Parathyroid adenoma (tissue), 2 donors: ENCODE results near the gene FRMD5.
"Not testable (repeated sequence)": the region's sequence is repeated elsewhere in the genome, so short reads cannot be mapped to it uniquely, and the experiment has no call there.

Experiments
- H2AFZ ChIP-seq: fragments of 300-600 bp; sonication (generic); one replicate; pipeline ENCODE4 v1.7.0; 2017; ENCODE audit warnings: antibody characterized with exemption, mild to moderate bottlenecking
- H3K27ac ChIP-seq: fragments of 300-600 bp; sonication (generic); one replicate; pipeline ENCODE4 v1.7.0; 2017
- H3K27me3 ChIP-seq: fragments of 300-600 bp; sonication (generic); one replicate; pipeline ENCODE4 v1.7.0; 2017; ENCODE audit warnings: low read length; ENCODE audit not compliant: control insufficient read depth, insufficient read depth
- H3K36me3 ChIP-seq: fragments of 300-600 bp; sonication (generic); one replicate; pipeline ENCODE4 v1.7.0; 2017; ENCODE audit warnings: low read length; ENCODE audit not compliant: control insufficient read depth, insufficient read depth
- H3K4me1 ChIP-seq: fragments of 300-600 bp; sonication (generic); one replicate; pipeline ENCODE4 v1.7.0; 2017; ENCODE audit warnings: control low read depth
- H3K4me2 ChIP-seq: fragments of 300-600 bp; sonication (generic); one replicate; pipeline ENCODE4 v1.7.0; 2017; ENCODE audit warnings: low read length
- H3K4me3 ChIP-seq: fragments of 300-600 bp; sonication (generic); one replicate; pipeline ENCODE4 v1.7.0; 2017; ENCODE audit warnings: low read depth, low read length
- H3K79me2 ChIP-seq: fragments of 300-600 bp; sonication (generic); one replicate; pipeline ENCODE4 v1.7.0; 2017; ENCODE audit warnings: control low read depth
- H3K9ac ChIP-seq: fragments of 300-600 bp; sonication (generic); one replicate; pipeline ENCODE4 v1.7.0; 2017; ENCODE audit warnings: mild to moderate bottlenecking
- H3K9me3 ChIP-seq: fragments of 300-600 bp; sonication (generic); one replicate; pipeline ENCODE4 v1.7.0; 2017; ENCODE audit warnings: low read length; ENCODE audit not compliant: control insufficient read depth
- CTCF ChIP-seq: fragments of 300-600 bp; sonication (generic); IDR thresholded peaks from one replicate; pipeline ENCODE4 v1.7.0; 2017; ENCODE audit warnings: antibody characterized with exemption, mild to moderate bottlenecking
- donor health status: primary hyperparathyroidism.

Gene FRMD5

GRCh38 chr15:43830691-43831275, 364.3 kb downstream of the FRMD5 start:
- not testable (repeated sequence) for H3K9ac ChIP-seq, H3K27me3 ChIP-seq, H3K4me2 ChIP-seq, H3K9me3 ChIP-seq, H2AFZ ChIP-seq, H3K4me1 ChIP-seq, H3K4me3 ChIP-seq, H3K36me3 ChIP-seq, H3K79me2 ChIP-seq, H3K27ac ChIP-seq

- H3K27me3 ChIP-seq, H2AFZ ChIP-seq, H3K36me3 ChIP-seq: not testable (repeated sequence)
Measured at GRCh38 chr15:43829951-43830540, 365.0 kb downstream of the FRMD5 start.

GRCh38 chr15:43828061-43828657, 366.9 kb downstream of the FRMD5 start:
- no peak for TF ChIP-seq CTCF
- Histone ChIP-seq H3K4me3 (no peak overlapping the region), H3K9ac (no peak overlapping the region), H3K4me2 (no peak overlapping the region), H3K79me2 (peaks cover 7% of the 10 kb centered on the region), H3K27ac (no peak overlapping the region), H3K9me3 (no peaks in the 10 kb centered on the region), H3K27me3 (no peaks in the 10 kb centered on the region), H3K36me3 (no peaks in the 10 kb centered on the region), H3K4me1 (no peaks in the 10 kb centered on the region), H2AFZ (peak overlapping the region; percentile 20)

More at GRCh38 chr15:43829951-43830540, 365.0 kb downstream of the FRMD5 start:
- not testable (repeated sequence) for H3K4me1 ChIP-seq, H3K9me3 ChIP-seq, H3K4me3 ChIP-seq, H3K4me2 ChIP-seq, H3K27ac ChIP-seq, H3K79me2 ChIP-seq, H3K9ac ChIP-seq

GRCh38 chr15:43826508-43827341, 368.3 kb downstream of the FRMD5 start, which contains the start of gene WDR76:
TSS of gene WDR76 (plus strand) at chr15:43827002. CDS start at chr15:43827033, 31 bp downstream.
- H3K79me2 ChIP-seq: peaks cover 7% of the 10 kb centered on the region
- H2AFZ ChIP-seq: peak within 1 kb of the TSS; percentile 39
- H3K9ac ChIP-seq: no peak within 1 kb of the TSS
- H3K27me3 ChIP-seq: no peaks in the 10 kb centered on the region
- peak within 1 kb of the TSS; percentile 36 for H3K4me2 ChIP-seq
- H3K36me3 ChIP-seq: no peaks in the 10 kb centered on the region
- TF ChIP-seq CTCF: no peak
- peak within 1 kb of the TSS; percentile 36 for H3K27ac ChIP-seq
- no peaks in the 10 kb centered on the region for H3K4me1 ChIP-seq
- H3K9me3 ChIP-seq: no peaks in the 10 kb centered on the region
- H3K4me3 ChIP-seq: peak within 1 kb of the TSS; percentile 38

GRCh38 chr15:43826029-43826507, 369.0 kb downstream of the FRMD5 start:
- Histone ChIP-seq H3K27me3 (no peaks in the 10 kb centered on the region), H3K36me3 (no peaks in the 10 kb centered on the region), H3K4me1 (no peaks in the 10 kb centered on the region), H3K79me2 (peaks cover 7% of the 10 kb centered on the region), H3K4me3 (no peak overlapping the region), H2AFZ (peak overlapping the region; percentile 39), H3K9me3 (no peaks in the 10 kb centered on the region), H3K4me2 (peak overlapping the region; percentile 36), H3K27ac (no peak overlapping the region), H3K9ac (no peak overlapping the region)
- no peak for TF ChIP-seq CTCF

GRCh38 chr15:43825305-43825704, 369.8 kb downstream of the FRMD5 start:
- not testable (repeated sequence) for H3K79me2 ChIP-seq, H3K36me3 ChIP-seq, H3K27ac ChIP-seq, H3K9ac ChIP-seq, H3K4me1 ChIP-seq, H3K27me3 ChIP-seq, H2AFZ ChIP-seq, H3K4me3 ChIP-seq, H3K4me2 ChIP-seq, H3K9me3 ChIP-seq
